KMS-11 (cell line): ENCODE results near the gene PDE1C.

ENCODE experiments used
- H2AFZ ChIP-seq: fragments of 200-600 bp; sonication (generic); 2 replicates; pipeline ENCODE4 v1.6.1; 2016; ENCODE audit warnings: antibody characterized with exemption, mixed run types, low read depth
- H3K27ac ChIP-seq: fragments of 200-600 bp; sonication (generic); 2 replicates; pipeline ENCODE4 v1.6.1; 2016; ENCODE audit warnings: mild to moderate bottlenecking, mixed run types
- H3K27me3 ChIP-seq: fragments of 200-600 bp; sonication (generic); 2 replicates; pipeline ENCODE4 v1.6.1; 2017; ENCODE audit warnings: mild to moderate bottlenecking, low read depth, mixed run types, moderate library complexity; ENCODE audit not compliant: insufficient read depth
- H3K36me3 ChIP-seq: fragments of 200-600 bp; sonication (generic); 2 replicates; pipeline ENCODE4 v1.6.1; 2017; ENCODE audit warnings: mild to moderate bottlenecking, mixed run types; ENCODE audit not compliant: insufficient read depth
- H3K4me1 ChIP-seq: fragments of 200-600 bp; sonication (generic); 2 replicates; pipeline ENCODE4 v1.6.1; 2016; ENCODE audit warnings: mild to moderate bottlenecking, low read depth, mixed run types; ENCODE audit not compliant: poor library complexity, severe bottlenecking
- H3K4me2 ChIP-seq: fragments of 200-600 bp; sonication (generic); 2 replicates; pipeline ENCODE4 v1.7.0; 2016; ENCODE audit warnings: mild to moderate bottlenecking, mixed run types
- H3K4me3 ChIP-seq: fragments of 200-600 bp; sonication (generic); IDR thresholded peaks from 2 replicates; pipeline ENCODE4 v1.6.1; 2017; ENCODE audit warnings: low read depth, low read length, mixed read lengths; ENCODE audit not compliant: insufficient read depth
- H3K79me2 ChIP-seq: fragments of 200-600 bp; sonication (generic); 2 replicates; pipeline ENCODE4 v1.6.1; 2016; ENCODE audit warnings: low read depth, mixed run types; ENCODE audit not compliant: insufficient read depth
- H3K9ac ChIP-seq: fragments of 200-600 bp; sonication (generic); 2 replicates; pipeline ENCODE4 v1.6.1; 2016; ENCODE audit warnings: mild to moderate bottlenecking, mixed run types
- H4K20me1 ChIP-seq: fragments of 200-600 bp; sonication (generic); 2 replicates; pipeline ENCODE4 v1.6.1; 2016; ENCODE audit warnings: mild to moderate bottlenecking, mixed run types; ENCODE audit not compliant: insufficient read depth
- CTCF ChIP-seq: fragments of 200-600 bp; sonication (generic); conservative IDR thresholded peaks from 2 replicates; pipeline ENCODE4 v1.6.1; 2017; ENCODE audit warnings: low read depth, mild to moderate bottlenecking, antibody characterized with exemption, low read length, moderate library complexity, mixed read lengths

Gene PDE1C

GRCh38 chr7:31974351-31974750 is 95.9 kb downstream of the PDE1C start:
- TF ChIP-seq CTCF: no peak
- no peak overlapping the region for H2AFZ ChIP-seq
- no peak overlapping the region for H3K4me3 ChIP-seq
- H3K4me1 ChIP-seq: no peaks in the 10 kb centered on the region
- H3K36me3 ChIP-seq: no peaks in the 10 kb centered on the region
- H4K20me1 ChIP-seq: no peaks in the 10 kb centered on the region
- H3K27ac ChIP-seq: no peak overlapping the region
- no peak overlapping the region for H3K9ac ChIP-seq
- H3K79me2 ChIP-seq: no peaks in the 10 kb centered on the region
- no peak overlapping the region for H3K4me2 ChIP-seq
- H3K27me3 ChIP-seq: no peaks in the 10 kb centered on the region

DNA sequence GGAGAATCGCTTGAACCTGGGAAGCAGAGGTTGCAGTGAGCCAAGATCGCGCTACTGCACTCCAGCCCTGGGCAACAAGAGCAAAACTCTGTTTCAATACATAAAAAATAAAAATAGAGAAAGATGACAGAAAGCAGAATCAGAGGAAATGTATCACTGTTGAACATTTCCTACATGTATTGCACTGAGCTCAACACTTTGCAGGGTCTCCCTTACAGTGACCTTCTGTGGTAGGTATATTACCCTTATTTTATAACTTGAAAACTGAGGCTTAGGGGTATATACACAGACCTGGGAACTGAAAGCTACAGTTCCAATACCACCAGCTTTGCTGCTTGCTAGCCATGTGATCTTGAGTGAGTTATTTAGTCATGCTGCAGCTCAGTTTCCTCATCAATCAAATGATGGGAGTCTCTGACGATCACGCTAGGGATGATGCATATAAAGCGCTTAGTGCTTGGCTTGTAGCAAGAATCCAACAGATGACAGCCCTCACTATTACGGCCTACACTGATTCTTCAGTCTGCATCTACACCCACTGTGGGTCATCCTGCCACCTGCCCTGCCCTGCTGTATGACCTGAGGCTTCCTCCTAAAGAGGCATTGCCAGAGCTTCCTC is 99.0 kb downstream of the PDE1C start:
- Histone ChIP-seq H3K9ac (no peak overlapping the region), H3K4me1 (no peaks in the 10 kb centered on the region), H3K36me3 (no peaks in the 10 kb centered on the region), H3K27me3 (no peaks in the 10 kb centered on the region), H2AFZ (no peak overlapping the region), H4K20me1 (no peaks in the 10 kb centered on the region), H3K4me3 (no peak overlapping the region), H3K79me2 (no peaks in the 10 kb centered on the region), H3K4me2 (no peak overlapping the region), H3K27ac (no peak overlapping the region)
- TF ChIP-seq CTCF: no peak

DNA sequence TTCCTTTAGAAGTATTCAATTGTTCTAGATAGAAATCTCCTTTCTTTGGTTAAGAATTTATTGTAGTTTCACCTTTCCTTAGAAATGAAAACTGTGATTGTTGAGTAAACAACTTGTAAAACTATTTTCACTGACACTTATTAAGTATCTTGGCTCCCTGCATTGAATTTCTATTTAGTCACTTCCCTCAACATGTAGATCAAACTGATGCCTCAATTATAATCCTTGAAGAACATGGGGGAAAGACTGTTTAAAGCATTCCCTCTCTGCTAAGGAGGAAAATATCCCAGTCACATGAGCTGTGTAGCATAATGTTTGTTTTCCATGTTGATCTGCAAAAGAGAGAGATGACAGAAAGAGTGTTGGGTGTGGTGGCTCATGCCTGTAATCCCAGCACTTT is 99.7 kb downstream of the PDE1C start:
- no peaks in the 10 kb centered on the region for H3K4me1 ChIP-seq
- H3K36me3 ChIP-seq: no peaks in the 10 kb centered on the region
- no peaks in the 10 kb centered on the region for H3K79me2 ChIP-seq
- no peak overlapping the region for H3K4me2 ChIP-seq
- no peaks in the 10 kb centered on the region for H4K20me1 ChIP-seq
- no peaks in the 10 kb centered on the region for H3K27me3 ChIP-seq
- H2AFZ ChIP-seq: no peak overlapping the region
- no peak overlapping the region for H3K9ac ChIP-seq
- no peak for TF ChIP-seq CTCF
- no peak overlapping the region for H3K27ac ChIP-seq
- no peak overlapping the region for H3K4me3 ChIP-seq

DNA sequence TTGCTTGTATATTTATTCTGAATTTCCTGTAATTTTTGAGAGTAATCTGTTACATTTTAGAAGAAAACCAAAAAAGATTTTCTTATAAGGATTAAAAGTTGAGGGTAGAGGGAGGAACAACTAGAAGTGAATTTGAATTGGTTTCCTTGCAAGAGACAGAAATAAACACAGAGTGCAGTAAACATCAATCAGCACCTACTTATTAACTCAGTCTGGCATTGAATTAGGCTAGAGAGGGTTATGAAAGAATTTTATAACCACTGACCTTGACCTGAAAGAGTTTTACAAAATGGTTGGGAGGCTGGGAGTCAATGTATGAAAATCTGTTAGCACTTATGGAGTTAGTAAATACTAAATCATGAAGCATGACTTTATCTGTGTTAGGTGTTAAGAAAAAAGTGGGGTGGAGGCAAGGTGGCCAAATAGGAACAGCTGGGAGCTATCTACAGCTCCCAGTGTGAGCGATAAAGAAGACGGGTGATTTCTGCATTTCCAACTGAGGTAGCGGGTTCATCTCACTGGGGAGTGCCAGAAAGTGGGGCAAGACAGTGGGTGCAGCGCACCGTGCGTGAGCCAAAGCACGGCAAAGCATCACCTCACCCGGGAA is 106.5 kb downstream of the PDE1C start:
- no peak overlapping the region for H3K27ac ChIP-seq
- H3K27me3 ChIP-seq: no peaks in the 10 kb centered on the region
- no peak overlapping the region for H3K9ac ChIP-seq
- H3K4me2 ChIP-seq: no peak overlapping the region
- no peak overlapping the region for H2AFZ ChIP-seq
- no peaks in the 10 kb centered on the region for H3K4me1 ChIP-seq
- H3K79me2 ChIP-seq: no peaks in the 10 kb centered on the region
- H3K36me3 ChIP-seq: no peaks in the 10 kb centered on the region
- no peak for TF ChIP-seq CTCF
- no peak overlapping the region for H3K4me3 ChIP-seq
- H4K20me1 ChIP-seq: no peaks in the 10 kb centered on the region
